ENCODE results near the gene KCNQ2.
A peak's percentile ranks its signal among the peaks of the same experiment; 100 is the strongest.

The KCNQ2 gene

DNA sequence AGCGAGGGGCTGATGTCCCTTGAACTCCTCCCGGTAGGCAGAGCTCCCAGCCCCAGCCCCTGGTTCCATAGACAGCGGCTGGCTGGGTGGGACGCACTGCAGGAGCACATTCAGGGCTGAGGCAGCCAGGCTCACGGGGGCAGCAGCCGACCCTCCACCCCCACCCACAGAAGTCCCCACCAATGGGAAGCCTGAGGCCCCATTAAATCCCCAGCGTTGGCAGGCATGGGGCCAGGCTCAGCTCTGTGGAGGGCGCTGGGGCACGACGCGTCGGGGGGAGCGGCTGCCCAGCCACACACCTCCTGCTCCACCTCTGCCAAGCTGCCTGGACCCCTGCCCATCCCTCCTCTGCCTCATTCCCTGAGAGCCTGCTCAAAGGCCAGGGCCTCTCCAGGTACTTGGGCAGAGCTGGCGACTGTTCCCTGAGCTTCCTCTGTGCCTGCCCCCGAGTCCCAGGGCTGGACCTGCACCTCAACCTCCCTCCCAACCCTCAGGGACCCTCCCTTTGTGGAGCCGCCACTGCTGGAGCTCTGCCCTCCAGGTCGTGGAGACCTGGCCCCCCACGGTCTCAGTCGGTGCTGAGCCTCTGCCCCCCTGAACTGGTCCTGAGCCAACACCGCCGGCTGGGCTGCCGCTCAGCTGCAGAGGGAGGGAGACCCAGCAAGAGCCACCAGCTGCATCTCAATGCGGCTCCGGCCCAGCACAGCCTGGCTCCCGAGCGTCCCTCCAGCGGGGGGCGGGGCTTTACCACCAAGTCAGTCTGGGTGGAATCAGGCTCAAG lies 120.5 kb downstream of the KCNQ2 start:
- peak; percentile 63 for DNase-seq

DNA sequence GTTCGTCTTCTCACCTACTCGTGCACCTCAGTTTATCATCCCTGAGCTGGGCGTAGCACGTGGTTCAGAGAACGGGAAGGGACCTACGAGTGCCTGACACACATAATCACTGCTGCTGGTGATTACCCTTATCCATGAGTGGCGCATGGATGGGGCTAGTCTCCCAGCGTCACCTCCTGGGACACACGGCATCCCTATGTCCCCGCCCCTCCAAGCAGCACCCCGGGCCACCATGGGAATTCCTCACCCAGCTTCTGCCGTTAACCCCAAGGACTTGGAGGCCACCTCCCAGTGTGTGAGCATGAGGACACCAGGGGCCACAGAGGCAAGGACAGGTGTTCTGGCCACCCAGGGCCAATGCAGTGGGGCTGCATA lies 121.1 kb downstream of the KCNQ2 start:
- DNase-seq = no peak

DNA sequence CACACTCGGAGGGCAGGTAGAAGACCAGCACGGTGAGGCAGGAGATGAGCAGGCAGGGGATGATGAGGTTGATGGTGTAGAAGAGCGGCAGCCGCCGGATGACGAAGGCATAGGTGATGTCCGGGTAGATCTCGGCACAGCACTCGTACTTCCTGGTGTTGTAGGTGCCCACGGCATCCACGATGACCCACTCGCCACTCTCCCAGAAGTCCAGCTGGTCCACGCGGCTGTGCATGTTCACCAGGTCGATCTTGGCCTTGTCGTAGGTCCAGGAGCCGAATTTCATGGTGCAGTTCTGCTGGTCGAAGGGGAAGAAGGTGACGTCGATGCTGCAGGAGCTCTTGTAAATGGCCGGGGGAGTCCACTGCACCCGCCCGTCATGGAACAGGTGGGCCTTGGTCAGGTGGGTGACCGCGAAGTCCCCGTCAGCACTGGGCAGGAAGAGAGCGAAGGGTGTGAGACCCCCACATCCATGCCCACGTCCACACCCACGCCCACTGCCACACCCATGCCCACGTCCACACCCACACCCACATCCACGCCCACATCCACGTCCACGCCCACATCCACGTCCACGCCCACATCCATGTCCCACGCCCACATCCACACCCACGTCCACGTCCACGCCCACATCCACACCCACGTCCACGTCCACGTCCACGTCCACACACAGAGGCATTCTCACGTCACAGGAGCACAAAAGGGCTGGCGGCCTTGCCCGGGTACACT lies 121.7 kb downstream of the KCNQ2 start:
- no peak for DNase-seq

Data from NCI-H82 (cell line).